Nephron (organoid): ENCODE measurements around the gene TMEM236.
A peak's percentile ranks its signal among the peaks of the same experiment; 100 is the strongest.

Experiments used
- H3K27ac Mint-ChIP-seq, 3 experiments: 2 replicates each; pipeline ENCODE4 v1.8.0; 2020; ENCODE audit warnings: mixed read lengths in 3 of 3, mild to moderate bottlenecking in 2 of 3, moderate library complexity in 1 of 3
- H3K27me3 Mint-ChIP-seq: 2 replicates; pipeline ENCODE4 v1.8.0; 2021; ENCODE audit warnings: low read depth, mild to moderate bottlenecking, moderate library complexity, mixed read lengths
- H3K36me3 Mint-ChIP-seq: 2 replicates; pipeline ENCODE4 v1.8.0; 2020; ENCODE audit warnings: low read depth, mixed read lengths
- H3K4me1 Mint-ChIP-seq: 2 replicates; pipeline ENCODE4 v1.8.0; 2020; ENCODE audit warnings: mixed read lengths
- H3K4me3 Mint-ChIP-seq, 3 experiments: 2 replicates each; pipeline ENCODE4 v1.8.0; 2020; ENCODE audit warnings: mild to moderate bottlenecking in 3 of 3, mixed read lengths in 3 of 3, moderate library complexity in 2 of 3
- H3K9me3 Mint-ChIP-seq: 2 replicates; pipeline ENCODE4 v1.8.0; 2020; ENCODE audit warnings: mixed read lengths
- TF ChIP-seq, protein P1 (sequence below), 3 experiments: fragments of 200-600 bp; sonication (generic); IDR thresholded peaks; one replicate each; pipeline ENCODE4 v1.5.0; 2021; ENCODE audit warnings: antibody characterized with exemption in 3 of 3; ENCODE audit not compliant: unreplicated experiment in 3 of 3

Gene TMEM236

GRCh38 chr10:17817790-17818189 lies 65.8 kb downstream of the TMEM236 start:
- Mint-ChIP-seq H3K36me3 (no peaks in the 10 kb centered on the region), H3K27me3 (no peaks in the 10 kb centered on the region), H3K27ac (no peak overlapping the region), H3K4me1 (no peaks in the 10 kb centered on the region), H3K4me3 (no peak overlapping the region), H3K9me3 (no peaks in the 10 kb centered on the region)
- TF ChIP-seq, protein P1, sequence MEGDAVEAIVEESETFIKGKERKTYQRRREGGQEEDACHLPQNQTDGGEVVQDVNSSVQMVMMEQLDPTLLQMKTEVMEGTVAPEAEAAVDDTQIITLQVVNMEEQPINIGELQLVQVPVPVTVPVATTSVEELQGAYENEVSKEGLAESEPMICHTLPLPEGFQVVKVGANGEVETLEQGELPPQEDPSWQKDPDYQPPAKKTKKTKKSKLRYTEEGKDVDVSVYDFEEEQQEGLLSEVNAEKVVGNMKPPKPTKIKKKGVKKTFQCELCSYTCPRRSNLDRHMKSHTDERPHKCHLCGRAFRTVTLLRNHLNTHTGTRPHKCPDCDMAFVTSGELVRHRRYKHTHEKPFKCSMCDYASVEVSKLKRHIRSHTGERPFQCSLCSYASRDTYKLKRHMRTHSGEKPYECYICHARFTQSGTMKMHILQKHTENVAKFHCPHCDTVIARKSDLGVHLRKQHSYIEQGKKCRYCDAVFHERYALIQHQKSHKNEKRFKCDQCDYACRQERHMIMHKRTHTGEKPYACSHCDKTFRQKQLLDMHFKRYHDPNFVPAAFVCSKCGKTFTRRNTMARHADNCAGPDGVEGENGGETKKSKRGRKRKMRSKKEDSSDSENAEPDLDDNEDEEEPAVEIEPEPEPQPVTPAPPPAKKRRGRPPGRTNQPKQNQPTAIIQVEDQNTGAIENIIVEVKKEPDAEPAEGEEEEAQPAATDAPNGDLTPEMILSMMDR (IDR thresholded peaks at IDR 0.05; ENCODE audit: unreplicated experiment in 3 of 3) = no peak

- Mint-ChIP-seq H3K27ac (no peak overlapping the region), H3K9me3 (no peaks in the 10 kb centered on the region), H3K36me3 (no peaks in the 10 kb centered on the region)
These were observed 67.8 kb downstream of the TMEM236 start for GRCh38 chr10:17819836-17820235.

GRCh38 chr10:17820943-17821342 lies 68.9 kb downstream of the TMEM236 start:
- Mint-ChIP-seq H3K9me3 (no peaks in the 10 kb centered on the region), H3K4me1 (no peaks in the 10 kb centered on the region), H3K36me3 (no peaks in the 10 kb centered on the region), H3K4me3 (no peak overlapping the region), H3K27me3 (peaks cover 4% of the 10 kb centered on the region), H3K27ac (no peak overlapping the region)
- TF ChIP-seq, protein P1 (IDR thresholded peaks at IDR 0.05; ENCODE audit: unreplicated experiment in 3 of 3) = no peak

More at GRCh38 chr10:17819836-17820235, 67.8 kb downstream of the TMEM236 start:
- no peaks in the 10 kb centered on the region for H3K4me1 Mint-ChIP-seq
- no peaks in the 10 kb centered on the region for H3K27me3 Mint-ChIP-seq
- H3K4me3 Mint-ChIP-seq = no peak overlapping the region
- TF ChIP-seq, protein P1 (IDR thresholded peaks at IDR 0.05; ENCODE audit: unreplicated experiment in 3 of 3) = no peak

DNA sequence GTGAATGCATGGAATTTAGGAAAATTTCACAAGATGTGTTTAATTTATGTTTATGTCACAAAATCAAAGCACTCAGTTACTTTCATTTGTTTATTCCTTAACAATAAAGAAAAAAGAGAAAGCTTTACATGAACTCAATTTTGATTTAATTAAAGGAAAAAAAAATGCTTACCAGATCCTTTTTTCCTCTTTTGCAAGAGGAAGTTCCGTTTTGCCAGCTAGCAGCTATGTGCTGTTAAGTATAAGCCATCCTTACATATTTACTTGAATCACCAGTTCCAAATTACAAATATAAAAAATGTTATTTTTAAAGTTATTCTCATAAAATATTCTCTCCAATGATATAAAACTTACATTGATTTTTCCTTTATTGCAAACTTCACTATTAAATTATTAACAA lies 69.9 kb downstream of the TMEM236 start:
- no peak overlapping the region for H3K27ac Mint-ChIP-seq
- H3K4me3 Mint-ChIP-seq = no peak overlapping the region
- peaks cover 4% of the 10 kb centered on the region for H3K27me3 Mint-ChIP-seq
- H3K36me3 Mint-ChIP-seq = no peaks in the 10 kb centered on the region
- H3K4me1 Mint-ChIP-seq = no peaks in the 10 kb centered on the region
- TF ChIP-seq, protein P1 (IDR thresholded peaks at IDR 0.05; ENCODE audit: unreplicated experiment in 3 of 3) = no peak
- no peaks in the 10 kb centered on the region for H3K9me3 Mint-ChIP-seq

GRCh38 chr10:17831341-17831740 lies 79.3 kb downstream of the TMEM236 start:
- H3K9me3 Mint-ChIP-seq = no peaks in the 10 kb centered on the region
- TF ChIP-seq, protein P1 (IDR thresholded peaks at IDR 0.05; ENCODE audit: unreplicated experiment in 3 of 3) = no peak
- H3K36me3 Mint-ChIP-seq = no peaks in the 10 kb centered on the region
- no peaks in the 10 kb centered on the region for H3K4me1 Mint-ChIP-seq
- H3K27me3 Mint-ChIP-seq = no peaks in the 10 kb centered on the region
- H3K4me3 Mint-ChIP-seq = no peak overlapping the region
- H3K27ac Mint-ChIP-seq = no peak overlapping the region

DNA sequence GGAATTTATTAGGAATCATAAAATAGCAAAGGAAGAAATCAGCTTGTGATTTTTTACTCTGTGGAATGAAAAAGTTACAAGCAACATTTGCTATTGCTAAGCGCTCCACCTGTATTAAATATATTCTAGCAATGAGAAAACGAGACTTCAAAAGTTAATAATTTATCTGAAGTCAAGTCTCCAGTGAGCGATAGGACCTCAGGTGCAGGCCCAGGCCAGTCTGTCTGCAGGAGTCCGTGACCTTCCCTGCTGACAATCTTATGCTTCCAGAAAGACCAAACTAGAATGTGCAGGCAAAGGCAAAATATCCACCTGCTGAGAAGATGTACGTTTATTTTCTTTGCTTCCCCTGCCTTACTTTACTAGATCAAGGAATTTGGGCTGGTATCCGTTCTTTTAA lies 79.9 kb downstream of the TMEM236 start:
- Mint-ChIP-seq H3K4me3 (no peak overlapping the region), H3K27me3 (no peaks in the 10 kb centered on the region), H3K4me1 (no peaks in the 10 kb centered on the region), H3K9me3 (no peaks in the 10 kb centered on the region), H3K27ac (peak overlapping the region in 2 of 3 experiments; percentile 59 to 95), H3K36me3 (no peaks in the 10 kb centered on the region)
- TF ChIP-seq, protein P1 (IDR thresholded peaks at IDR 0.05; ENCODE audit: unreplicated experiment in 3 of 3) = no peak
